NT2/D1 (cell line): Measurements from ENCODE around the gene C3orf70.
"Not testable (repeated sequence)": the region's sequence is repeated elsewhere in the genome, so short reads cannot be mapped to it uniquely, and the experiment has no call there.

ENCODE experiments used
- YY1 ChIP-seq: IDR thresholded peaks from 2 replicates; pipeline ENCODE4 v1.6.1; 2011; ENCODE audit not compliant: insufficient read length, insufficient read depth
- ZNF274 ChIP-seq: IDR thresholded peaks from 2 replicates; pipeline ENCODE4 v1.6.1; 2011; ENCODE audit warnings: mild to moderate bottlenecking, low read depth, low read length

DNA sequence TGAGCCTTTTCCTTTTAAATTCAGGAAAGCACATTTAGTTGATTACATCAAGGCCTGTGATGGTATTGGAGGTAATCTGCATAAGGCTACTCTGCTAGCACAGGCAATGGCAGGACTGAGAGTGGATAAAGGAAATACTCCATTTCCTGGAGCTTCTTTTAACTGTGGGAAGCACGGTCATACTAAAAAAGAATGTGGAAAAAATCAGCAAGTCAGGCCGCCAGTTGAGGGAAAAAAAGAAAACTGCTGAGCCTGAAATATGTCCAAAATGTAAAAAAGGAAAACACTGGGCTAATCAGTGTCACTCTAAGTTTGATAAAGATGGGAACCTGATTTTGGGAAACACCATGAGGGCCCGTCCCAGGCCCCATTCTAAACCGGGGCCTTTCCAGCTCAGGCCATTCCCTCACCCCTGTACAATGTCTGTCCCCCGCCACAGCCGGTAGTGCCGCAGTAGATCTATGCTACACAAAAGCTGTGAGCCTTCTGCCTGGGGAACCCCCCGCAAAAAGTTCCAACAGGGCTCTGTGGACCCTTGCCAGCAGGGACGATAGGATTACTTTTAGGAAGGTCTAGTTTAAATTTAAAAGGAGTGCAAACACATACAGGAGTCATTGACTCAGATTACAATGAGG, 46.5 kb downstream of the C3orf70 start:
- TF ChIP-seq YY1, ZNF274: not testable (repeated sequence)
